Thyroid gland (tissue), 4 donors: Measurements from ENCODE around the gene NFU1. TPM values are rescaled to one million over a fixed set of nuclear protein-coding genes. Genes with fewer than 3 reads are reported as not detected.

Source experiments
- DNase-seq, 2 donors: peaks; one replicate each; pipeline ENCODE4 v3.0.0-alpha.2; 2019
- H3K27ac ChIP-seq, 3 donors: fragments of 200-600 bp; sonication (generic); 1 replicate in 2 of 3; 2 replicates in 1 of 3; pipeline ENCODE4 v1.5.1; 2016 to 2019; ENCODE audit warnings: mild to moderate bottlenecking in 1 of 3, moderate library complexity in 1 of 3
- H3K27me3 ChIP-seq: fragments of 200-600 bp; sonication (generic); one replicate; pipeline ENCODE4 v1.5.1; 2019
- H3K36me3 ChIP-seq, 2 donors: fragments of 200-600 bp; sonication (generic); one replicate each; pipeline ENCODE4 v1.5.1; 2016 to 2019
- H3K4me1 ChIP-seq, 2 donors: fragments of 200-600 bp; sonication (generic); one replicate each; pipeline ENCODE4 v1.5.1; 2017 to 2019
- H3K4me3 ChIP-seq, 3 donors: fragments of 200-600 bp; sonication (generic); replicated peaks in 1 of 3; 1 replicate in 2 of 3; 2 replicates in 1 of 3; pipeline ENCODE4 v1.5.1; 2016; ENCODE audit warnings: mild to moderate bottlenecking in 1 of 3
- H3K9me3 ChIP-seq: fragments of 200-600 bp; sonication (generic); one replicate; pipeline ENCODE4 v1.5.1; 2017
- CTCF ChIP-seq, 6 experiments: fragments of 200-600 bp in 3 of 6; fragments of 450-650 bp in 3 of 6; sonication (generic) in 3 of 6; IDR thresholded peaks; one replicate each; pipeline ENCODE4 v1.5.1; 2016 to 2019; ENCODE audit warnings: antibody characterized with exemption in 6 of 6, mild to moderate bottlenecking in 2 of 6, inconsistent platforms in 1 of 6, moderate library complexity in 1 of 6
- POLR2A ChIP-seq, 2 donors: fragments of 450-650 bp; IDR thresholded peaks; one replicate each; pipeline ENCODE4 v1.6.1; 2017; ENCODE audit warnings: antibody characterized with exemption in 2 of 2, mild to moderate bottlenecking in 2 of 2, moderate library complexity in 1 of 2
- WGBS, 2 donors: methylation state at CpG; one replicate each; pipeline ENCODE4 v1.1.5; 2017; 5-methylcytosine and 5-hydroxymethylcytosine counted together
- intact Hi-C: fragments of 100-400 bp; cut with DNase I; formaldehyde crosslinking; loops from one replicate; pipeline ENCODE4 v1.15.1; 2023
- total RNA-seq, 4 donors: library from RNA; depleted of rRNA; stranded (reverse); fragments of >200 nt; gene quantifications; one replicate each; pipeline ENCODE4 v1.2.3, GENCODE V29; 2016

Gene NFU1
- total RNA-seq, 4 donors from 2014 or later: 38.7 to 74.2 (median 55.2) TPM

GRCh38 chr2:69461404-69461803 is 24.2 kb upstream of the NFU1 start:
- intact Hi-C loops: no loop called here
- no peak overlapping the region for H3K27ac ChIP-seq
- TF ChIP-seq POLR2A (IDR thresholded peaks at IDR 0.05): no peak
- TF ChIP-seq CTCF (IDR thresholded peaks at IDR 0.05): no peak

GRCh38 chr2:69459936-69460335 is 22.7 kb upstream of the NFU1 start:
- Histone ChIP-seq H3K4me1 (peaks cover 30 to 33% of the 10 kb centered on the region in 2 donors), H3K4me3 (no peak overlapping the region), H3K27ac (peak overlapping the region in 1 of 3 donors; percentile 36), H3K9me3 (no peaks in the 10 kb centered on the region), H3K36me3 (no peaks in the 10 kb centered on the region), H3K27me3 (no peaks in the 10 kb centered on the region)
- no peak for TF ChIP-seq POLR2A (IDR thresholded peaks at IDR 0.05)
- no peak for TF ChIP-seq CTCF (IDR thresholded peaks at IDR 0.05)
- WGBS, 2 donors: 60 to 83% methylated on average over 4 of the region's 4 CpGs
- intact Hi-C loops: no loop called here
- DNase-seq: no peak

More at GRCh38 chr2:69461404-69461803, 24.2 kb upstream of the NFU1 start:
- Histone ChIP-seq H3K9me3 (no peaks in the 10 kb centered on the region), H3K4me1 (peaks cover 29 to 33% of the 10 kb centered on the region in 2 donors), H3K4me3 (no peak overlapping the region), H3K27me3 (no peaks in the 10 kb centered on the region), H3K36me3 (peaks cover 0 to 13% of the 10 kb centered on the region in 2 donors)
- no peak for DNase-seq
- 97 to 98% methylated on average over 6 of the region's 6 CpGs for WGBS, 2 donors

GRCh38 chr2:69456950-69457445 is 19.8 kb upstream of the NFU1 start:
- Histone ChIP-seq H3K4me1 (peaks cover 33 to 36% of the 10 kb centered on the region in 2 donors), H3K27me3 (no peaks in the 10 kb centered on the region), H3K27ac (peak overlapping the region in 2 of 3 donors; percentile 50 to 61), H3K36me3 (no peaks in the 10 kb centered on the region), H3K9me3 (no peaks in the 10 kb centered on the region), H3K4me3 (no peak overlapping the region)
- TF ChIP-seq CTCF (IDR thresholded peaks at IDR 0.05) (no peak), POLR2A (IDR thresholded peaks at IDR 0.05) (no peak)
- no peak for DNase-seq
- intact Hi-C loops: no loop called here

GRCh38 chr2:69456154-69456553 is 18.9 kb upstream of the NFU1 start:
- TF ChIP-seq CTCF (IDR thresholded peaks at IDR 0.05) (no peak), POLR2A (IDR thresholded peaks at IDR 0.05) (no peak)
- 94 to 97% methylated on average over 7 of the region's 7 CpGs for WGBS, 2 donors
- intact Hi-C loops: no loop called here
- Histone ChIP-seq H3K4me3 (no peak overlapping the region), H3K27ac (peak overlapping the region in 1 of 3 donors; percentile 50), H3K36me3 (no peaks in the 10 kb centered on the region), H3K4me1 (peaks cover 33 to 36% of the 10 kb centered on the region in 2 donors), H3K9me3 (no peaks in the 10 kb centered on the region), H3K27me3 (no peaks in the 10 kb centered on the region)
- no peak for DNase-seq

- H3K27ac ChIP-seq: no peak overlapping the region
- DNase-seq: no peak
- no peak for TF ChIP-seq CTCF (IDR thresholded peaks at IDR 0.05)
- no peak for TF ChIP-seq POLR2A (IDR thresholded peaks at IDR 0.05)
- 85 to 93% methylated on average over 2 of the region's 2 CpGs for WGBS, 2 donors
- intact Hi-C loops: no loop called here
- H3K9me3 ChIP-seq: no peaks in the 10 kb centered on the region
- no peaks in the 10 kb centered on the region for H3K36me3 ChIP-seq
- H3K27me3 ChIP-seq: no peaks in the 10 kb centered on the region
- peaks cover 28 to 36% of the 10 kb centered on the region in 2 donors for H3K4me1 ChIP-seq
- H3K4me3 ChIP-seq: no peak overlapping the region
These were observed 17.7 kb upstream of the NFU1 start for GRCh38 chr2:69454976-69455375.
